GM21576 (cell line): Measurements from ENCODE around the gene FADD.
"Not testable (repeated sequence)": the region's sequence is repeated elsewhere in the genome, so short reads cannot be mapped to it uniquely, and the experiment has no call there.

Experiments used
- ATAC-seq: cut with Tn5 transposase; IDR thresholded peaks from one replicate; pipeline ENCODE4 v1.9.1; 2021; ENCODE audit warnings: mild to moderate bottlenecking, moderate library complexity; ENCODE audit not compliant: unreplicated experiment

FADD gene

GRCh38 chr11:70180906-70181305 lies 22.2 kb upstream of the FADD start:
- ATAC-seq = no peak

DNA sequence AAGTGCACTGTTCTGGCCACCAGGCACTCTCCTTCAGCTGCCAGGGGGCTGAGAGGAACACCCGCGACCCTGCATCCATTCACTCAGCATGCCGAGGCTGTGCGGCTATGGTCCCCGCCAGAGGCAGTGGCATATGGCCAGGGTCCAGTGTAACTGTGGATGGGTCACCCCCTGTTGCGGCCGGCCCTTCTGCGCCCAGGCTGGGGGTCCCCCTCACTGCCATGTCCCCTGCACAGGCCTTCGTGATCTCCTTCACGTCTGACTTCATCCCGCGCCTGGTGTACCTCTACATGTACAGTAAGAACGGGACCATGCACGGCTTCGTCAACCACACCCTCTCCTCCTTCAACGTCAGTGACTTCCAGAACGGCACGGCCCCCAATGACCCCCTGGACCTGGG lies 20.8 kb upstream of the FADD start:
- ATAC-seq = no peak

DNA sequence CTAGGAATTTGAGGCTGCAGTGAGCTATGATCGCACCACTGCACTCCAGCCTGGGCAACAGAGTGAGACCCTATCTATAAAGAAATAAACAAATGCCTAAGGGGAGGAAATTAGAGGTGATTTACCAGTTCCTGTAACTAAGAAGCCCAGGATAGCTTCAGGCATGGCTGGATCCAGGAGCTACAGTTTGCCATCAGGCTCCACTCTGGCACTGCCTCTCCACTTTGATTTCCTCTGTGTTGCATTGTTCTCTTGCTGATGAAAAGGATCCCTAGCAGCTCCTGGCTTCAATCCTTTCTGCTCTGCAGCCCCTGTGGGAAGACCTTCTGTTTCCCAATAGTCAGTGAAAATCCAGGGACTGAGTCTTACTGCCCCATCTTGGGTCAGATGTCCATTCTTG lies 20.1 kb upstream of the FADD start:
- no peak for ATAC-seq

DNA sequence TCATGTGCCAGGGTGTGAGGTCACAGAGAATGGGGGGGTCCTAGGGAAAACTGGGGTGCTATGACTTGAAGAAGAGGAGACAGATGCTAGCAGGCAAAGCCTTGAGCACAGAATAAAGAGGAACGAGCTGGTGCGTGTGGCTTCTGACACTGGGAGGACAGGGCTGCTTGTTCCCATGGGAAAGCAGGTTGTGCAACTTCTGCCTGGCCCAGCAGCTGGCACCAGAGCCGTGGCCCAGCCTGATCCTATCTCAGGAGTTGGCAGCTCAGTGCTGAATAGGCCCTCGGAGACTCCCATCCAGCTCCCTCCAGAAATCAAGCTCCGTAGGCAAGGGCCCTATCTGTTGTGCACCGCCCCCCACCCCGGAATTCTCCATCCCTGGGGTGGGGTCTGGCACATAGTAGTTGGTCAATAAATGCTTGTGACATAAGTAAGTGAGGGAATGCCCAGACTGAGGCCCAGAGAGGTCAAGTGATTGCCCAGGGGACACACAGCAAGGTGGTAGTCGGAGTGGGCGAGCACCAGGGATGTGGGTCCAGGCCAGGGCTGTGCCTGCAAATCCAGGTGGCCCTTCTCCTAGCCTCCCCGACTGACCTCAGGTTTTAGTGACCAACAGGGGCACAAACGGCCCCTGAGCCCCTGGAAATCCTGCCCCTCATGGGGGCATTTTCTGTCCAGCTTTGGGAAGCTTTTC lies 19.5 kb upstream of the FADD start:
- ATAC-seq = no peak

- ATAC-seq = no peak
Measured at GRCh38 chr11:70184396-70184795, 18.7 kb upstream of the FADD start.

DNA sequence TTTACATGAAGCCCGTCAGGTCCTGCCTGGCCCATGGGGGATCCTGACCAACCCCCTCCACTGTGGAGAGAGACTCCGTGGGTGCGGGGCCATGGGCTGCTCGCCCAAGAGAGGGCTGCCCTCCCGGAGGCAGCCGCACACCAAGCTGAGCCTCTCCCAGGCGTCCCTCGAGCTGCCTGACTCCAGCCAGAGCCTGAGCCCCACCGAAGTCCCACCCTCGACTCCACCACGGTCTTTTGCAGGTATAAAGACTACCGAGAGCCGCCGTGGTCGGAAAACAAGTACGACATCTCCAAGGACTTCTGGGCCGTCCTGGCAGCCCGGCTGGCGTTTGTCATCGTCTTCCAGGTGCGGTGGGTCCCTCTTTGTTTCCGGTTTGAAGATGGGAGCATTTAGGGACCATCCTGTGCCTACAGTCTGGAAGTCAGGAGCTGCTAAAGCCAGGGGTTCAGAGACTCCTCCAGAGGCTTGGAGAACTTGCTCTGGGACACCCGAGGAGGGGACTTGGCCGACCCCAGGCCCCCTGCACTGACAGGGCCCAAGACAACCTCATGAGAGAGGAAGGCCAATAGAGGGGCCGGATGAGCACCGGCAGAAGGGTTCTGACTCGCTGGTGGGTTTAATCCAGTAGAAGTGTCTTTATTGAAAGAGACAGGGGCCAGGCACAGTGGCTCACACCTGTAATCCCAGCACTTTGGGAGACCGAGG lies 17.6 kb upstream of the FADD start:
- ATAC-seq = no peak

GRCh38 chr11:70186420-70186819 lies 16.7 kb upstream of the FADD start:
- no peak for ATAC-seq

- no peak for ATAC-seq
Measured at GRCh38 chr11:70186936-70187335, 16.2 kb upstream of the FADD start.

DNA sequence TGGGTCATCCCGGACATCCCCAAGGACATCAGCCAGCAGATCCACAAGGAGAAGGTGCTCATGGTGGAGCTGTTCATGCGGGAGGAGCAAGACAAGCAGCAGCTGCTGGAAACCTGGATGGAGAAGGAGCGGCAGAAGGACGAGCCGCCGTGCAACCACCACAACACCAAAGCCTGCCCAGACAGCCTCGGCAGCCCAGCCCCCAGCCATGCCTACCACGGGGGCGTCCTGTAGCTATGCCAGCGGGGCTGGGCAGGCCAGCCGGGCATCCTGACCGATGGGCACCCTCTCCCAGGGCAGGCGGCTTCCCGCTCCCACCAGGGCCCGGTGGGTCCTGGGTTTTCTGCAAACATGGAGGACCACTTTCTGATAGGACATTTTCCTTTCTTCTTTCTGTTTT lies 15.3 kb upstream of the FADD start:
- no peak for ATAC-seq

- ATAC-seq = no peak
Measured at GRCh38 chr11:70189622-70190021, 13.5 kb upstream of the FADD start.

DNA sequence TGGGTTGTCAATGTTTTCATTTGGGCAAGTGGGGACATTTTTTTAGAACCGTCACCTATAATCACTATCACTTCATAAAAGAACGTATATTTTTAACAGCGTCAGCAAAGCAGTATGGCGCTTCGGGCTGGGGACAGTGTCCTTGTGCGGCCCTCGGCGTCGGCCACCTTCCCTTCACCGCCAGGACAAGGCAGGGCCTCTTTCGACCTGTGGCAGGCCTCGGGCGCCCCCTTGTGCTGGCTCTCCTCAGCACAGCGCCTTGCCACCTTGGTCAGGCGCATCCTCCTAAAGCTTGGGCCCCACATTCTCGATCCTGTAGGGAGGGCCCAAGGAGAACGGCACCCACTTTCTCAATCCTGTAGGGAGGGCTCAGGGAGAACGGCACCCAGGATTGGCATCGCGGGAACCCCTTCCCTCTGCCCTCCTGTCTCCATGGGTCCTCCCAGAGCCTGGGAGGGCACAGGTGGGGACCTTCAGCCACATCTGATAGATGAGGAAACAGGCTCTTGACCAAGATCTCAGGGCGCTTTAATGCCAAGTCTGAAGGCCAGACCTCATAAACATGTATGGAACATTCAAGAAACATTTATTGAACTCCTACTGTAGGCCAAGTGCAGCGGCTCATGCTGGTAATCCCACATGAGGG lies 11.5 kb upstream of the FADD start:
- ATAC-seq = no peak

GRCh38 chr11:70192666-70193410 lies 10.3 kb upstream of the FADD start:
- no peak for ATAC-seq

- ATAC-seq = no peak
Measured at GRCh38 chr11:70193411-70194292, 9.4 kb upstream of the FADD start.

DNA sequence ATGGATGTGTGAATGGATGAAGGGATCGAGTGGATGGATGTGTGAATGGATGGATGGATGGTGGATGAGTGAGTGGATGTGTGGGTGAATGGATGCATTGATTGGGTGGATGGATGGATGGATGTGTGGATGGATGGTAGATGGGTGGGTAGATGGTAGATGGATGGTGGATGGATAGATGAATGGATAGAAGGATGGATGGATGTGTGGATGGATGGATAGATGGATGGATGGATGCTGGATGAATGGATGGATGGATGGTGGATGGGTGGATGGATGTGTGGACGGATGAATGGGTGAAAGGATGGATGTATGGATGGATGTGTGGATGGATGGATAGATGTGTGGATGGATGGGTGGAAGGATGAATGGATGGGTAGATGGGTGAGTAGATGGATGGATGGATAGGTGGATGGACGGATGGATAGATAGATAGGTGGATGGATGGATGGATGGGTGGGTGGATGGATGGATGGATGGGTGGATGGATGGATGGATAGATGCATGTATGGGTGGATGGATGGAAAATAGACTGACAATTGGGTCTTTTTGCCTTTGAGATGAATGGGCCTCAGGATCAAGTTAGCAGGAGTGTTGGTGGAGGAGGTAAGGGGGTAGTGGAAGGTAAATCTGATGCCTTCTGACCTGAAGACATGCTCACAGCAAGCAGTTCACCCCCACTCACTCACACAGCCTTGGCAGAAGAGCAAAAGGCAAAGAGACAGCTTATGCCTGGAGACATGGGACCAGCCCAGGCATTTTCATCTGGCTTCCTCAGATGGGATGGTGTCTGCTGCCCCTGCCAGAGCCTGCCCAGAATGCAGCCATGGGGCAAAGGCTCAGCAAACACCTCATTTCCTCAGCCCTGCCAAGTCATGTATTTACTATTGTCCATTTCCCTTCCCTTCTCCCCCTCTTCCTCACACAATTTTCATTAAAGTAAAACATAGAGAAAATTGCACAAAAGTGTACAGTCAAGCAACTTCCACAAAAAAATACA lies 8.0 kb upstream of the FADD start:
- no peak for ATAC-seq

GRCh38 chr11:70200212-70200844 lies 2.8 kb upstream of the FADD start:
- ATAC-seq = no peak

GRCh38 chr11:70201047-70201446 lies 2.0 kb upstream of the FADD start:
- ATAC-seq = not testable (repeated sequence)

GRCh38 chr11:70201882-70202861 lies 924 bp upstream of the FADD start:
- no peak for ATAC-seq
